MCF 10A (cell line): ENCODE results near the gene WNT3. TPM values are rescaled to one million over a fixed set of nuclear protein-coding genes. Genes with fewer than 3 reads are reported as not detected.

ENCODE experiments used
- BruUV-seq: library from RNA; stranded (reverse); fragments of 400-500 nt; replicated peaks from 2 replicates; lab custom pipeline; 2021; lab: Mats Ljungman, UMichigan
- CTCF ChIA-PET: fragments of 300-600 bp; sonication (Branson Sonifier 250); formaldehyde crosslinking; extraction: SDS; loops from one replicate; lab custom pipeline; 2021; ENCODE audit warnings: antibody characterized with exemption, inconsistent platforms; lab: Yijun Ruan, JAX
- POLR2A ChIA-PET: fragments of 300-600, 350-650 bp; sonication (Branson Sonifier 250); formaldehyde crosslinking; extraction: SDS; loops from one replicate; lab custom pipeline; 2020; ENCODE audit warnings: antibody characterized with exemption, inconsistent platforms; lab: Yijun Ruan, JAX
- DNase-seq: peaks from one replicate; pipeline ENCODE4 v3.0.0-alpha.2; 2018; ENCODE audit not compliant: unreplicated experiment
- H3K27ac Mint-ChIP-seq: one replicate; pipeline ENCODE4 v1.8.0; 2022; ENCODE audit warnings: mild to moderate bottlenecking, low read depth, mixed read lengths; ENCODE audit not compliant: unreplicated experiment
- H3K27me3 Mint-ChIP-seq: one replicate; pipeline ENCODE4 v1.8.0; 2022; ENCODE audit warnings: mixed read lengths; ENCODE audit not compliant: insufficient read depth, unreplicated experiment
- H3K36me3 Mint-ChIP-seq: one replicate; pipeline ENCODE4 v1.8.0; 2022; ENCODE audit warnings: mild to moderate bottlenecking, moderate library complexity, mixed read lengths; ENCODE audit not compliant: insufficient read depth, unreplicated experiment
- H3K4me1 Mint-ChIP-seq: one replicate; pipeline ENCODE4 v1.8.0; 2022; ENCODE audit warnings: mixed read lengths; ENCODE audit not compliant: insufficient read depth, unreplicated experiment
- H3K4me3 Mint-ChIP-seq: one replicate; pipeline ENCODE4 v1.8.0; 2022; ENCODE audit warnings: mild to moderate bottlenecking, moderate library complexity, mixed read lengths; ENCODE audit not compliant: unreplicated experiment
- H3K9me3 Mint-ChIP-seq: one replicate; pipeline ENCODE4 v1.8.0; 2022; ENCODE audit warnings: mixed read lengths; ENCODE audit not compliant: unreplicated experiment
- CTCF ChIP-seq: fragments of 200-600 bp; IDR thresholded peaks from one replicate; pipeline ENCODE4 v1.8.0; 2022; ENCODE audit warnings: antibody characterized with exemption, mild to moderate bottlenecking; ENCODE audit not compliant: unreplicated experiment
- intact Hi-C: fragments of 100-400 bp; cut with micrococcal nuclease; formaldehyde crosslinking; loops from 2 replicates; pipeline ENCODE4 v1.14.1; 2022
- total RNA-seq: library from RNA; stranded (reverse); gene quantifications from 2 replicates; pipeline ENCODE4 v1.2.3, GENCODE V29; 2022

WNT3 gene
- total RNA-seq, 1 experiment from 2014 or later: 2.4 TPM

DNA sequence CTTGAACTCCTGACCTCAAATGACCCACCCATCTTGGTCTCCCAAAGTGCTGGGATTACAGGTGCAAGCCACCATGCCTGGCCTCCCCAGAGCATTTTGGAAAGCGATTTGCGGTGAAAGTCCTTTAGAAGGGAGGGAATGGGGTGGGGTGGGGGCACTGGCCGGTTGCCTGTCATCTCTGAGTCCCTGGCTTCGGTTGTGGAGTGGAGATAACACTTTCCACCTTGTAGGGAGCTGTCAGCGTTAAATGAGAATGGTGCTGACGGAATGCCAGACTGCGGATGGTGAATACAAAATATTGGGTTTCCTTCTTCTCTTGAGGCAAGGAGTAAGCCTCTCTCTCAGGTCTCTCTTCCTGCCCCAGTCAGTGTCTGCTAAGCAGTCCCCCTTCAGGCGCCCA is 5.2 kb upstream of the WNT3 start:
- Mint-ChIP-seq H3K4me3 (no peak overlapping the region), H3K27me3 (no peaks in the 10 kb centered on the region), H3K4me1 (no peaks in the 10 kb centered on the region), H3K36me3 (no peaks in the 10 kb centered on the region), H3K9me3 (no peaks in the 10 kb centered on the region), H3K27ac (no peak overlapping the region)
- intact Hi-C loops: no loop called here
- no peak for TF ChIP-seq CTCF
- no peak for DNase-seq
- no TSS peak for BruUV-seq
- ChIA-PET CTCF (interaction anchor here (2.0 kb wide), 1 partner anchor 12 kb away, joined by 6 read pairs; no protein-coding TSS in a partner anchor), POLR2A (no interaction called here)

- CTCF ChIA-PET: interaction anchor here (1.0 kb wide), 1 partner anchor 13 kb away, joined by 3 read pairs; no protein-coding TSS in a partner anchor
- BruUV-seq: no TSS peak
- Mint-ChIP-seq H3K27me3 (peaks cover 12% of the 10 kb centered on the region), H3K36me3 (no peaks in the 10 kb centered on the region), H3K4me3 (no peak overlapping the region), H3K4me1 (no peaks in the 10 kb centered on the region), H3K27ac (no peak overlapping the region), H3K9me3 (no peaks in the 10 kb centered on the region)
- intact Hi-C loops: no loop called here
- POLR2A ChIA-PET: no interaction called here
- no peak for TF ChIP-seq CTCF
- no peak for DNase-seq
These were observed 4.0 kb upstream of the WNT3 start for GRCh38 chr17:46822388-46822921.

DNA sequence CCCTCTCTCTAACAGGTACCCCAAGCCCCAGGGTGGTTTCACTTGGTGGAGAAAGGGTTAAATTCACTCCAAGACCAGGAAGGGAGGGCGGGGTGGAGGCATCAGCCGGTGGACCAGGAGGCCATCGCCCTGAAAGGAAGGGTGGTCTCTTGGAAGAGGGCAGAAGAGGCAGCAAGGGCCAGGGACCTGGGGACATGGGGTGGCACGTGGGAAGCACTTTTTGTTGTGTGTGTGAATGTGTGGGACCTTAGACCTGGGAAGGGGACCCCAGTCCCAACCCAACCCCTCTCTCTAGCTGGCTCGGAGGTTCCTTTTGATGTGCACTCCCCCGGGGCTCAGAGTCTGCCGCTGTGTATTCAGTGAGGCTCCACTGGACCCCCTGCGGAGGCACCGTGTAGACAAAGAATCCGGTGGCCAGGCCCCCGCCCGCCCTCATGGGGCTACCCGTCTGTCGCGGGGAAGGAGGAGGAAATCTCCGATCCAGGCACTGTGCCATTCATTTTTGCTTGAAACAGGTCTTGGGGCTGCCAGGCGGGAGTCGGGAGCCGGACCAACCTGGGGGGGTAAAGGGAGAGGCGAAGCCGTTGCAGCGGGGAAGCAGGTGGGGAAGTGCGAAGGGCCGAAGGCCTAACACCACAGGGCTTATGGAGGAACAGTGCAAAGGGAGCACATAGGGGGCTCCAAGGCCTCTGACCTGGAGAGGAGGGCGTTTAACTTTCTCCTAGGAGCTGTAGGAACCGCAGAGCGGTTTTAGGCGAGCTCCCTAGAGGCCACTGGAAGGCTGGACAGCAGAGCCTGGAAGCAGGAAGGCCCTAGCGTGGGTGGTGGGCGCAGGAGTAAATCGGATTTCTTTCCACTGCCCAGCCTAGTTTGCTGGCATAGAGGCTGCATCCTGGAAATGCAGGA is 3.2 kb upstream of the WNT3 start:
- H3K4me3 Mint-ChIP-seq: no peak overlapping the region
- H3K4me1 Mint-ChIP-seq: no peaks in the 10 kb centered on the region
- H3K27ac Mint-ChIP-seq: no peak overlapping the region
- no peaks in the 10 kb centered on the region for H3K9me3 Mint-ChIP-seq
- intact Hi-C loops: no loop called here
- no TSS peak for BruUV-seq
- DNase-seq: no peak
- ChIA-PET CTCF (interaction anchor here (1.0 kb wide), 1 partner anchor 14 kb away, joined by 3 read pairs; no protein-coding TSS in a partner anchor), POLR2A (no interaction called here)
- no peaks in the 10 kb centered on the region for H3K36me3 Mint-ChIP-seq
- no peak for TF ChIP-seq CTCF
- peaks cover 19% of the 10 kb centered on the region for H3K27me3 Mint-ChIP-seq

GRCh38 chr17:46820592-46821450 is 2.3 kb upstream of the WNT3 start:
- Mint-ChIP-seq H3K27ac (no peak overlapping the region), H3K4me3 (no peak overlapping the region), H3K36me3 (no peaks in the 10 kb centered on the region), H3K4me1 (no peaks in the 10 kb centered on the region), H3K9me3 (no peaks in the 10 kb centered on the region), H3K27me3 (peaks cover 21% of the 10 kb centered on the region)
- no TSS peak for BruUV-seq
- intact Hi-C loops: no loop called here
- ChIA-PET POLR2A (no interaction called here), CTCF (no interaction called here)
- TF ChIP-seq CTCF: no peak
- DNase-seq: no peak
